Measurements from ENCODE around the gene CEP170B.
"Not testable (repeated sequence)": the region's sequence is repeated elsewhere in the genome, so short reads cannot be mapped to it uniquely, and the experiment has no call there.

CEP170B gene

DNA sequence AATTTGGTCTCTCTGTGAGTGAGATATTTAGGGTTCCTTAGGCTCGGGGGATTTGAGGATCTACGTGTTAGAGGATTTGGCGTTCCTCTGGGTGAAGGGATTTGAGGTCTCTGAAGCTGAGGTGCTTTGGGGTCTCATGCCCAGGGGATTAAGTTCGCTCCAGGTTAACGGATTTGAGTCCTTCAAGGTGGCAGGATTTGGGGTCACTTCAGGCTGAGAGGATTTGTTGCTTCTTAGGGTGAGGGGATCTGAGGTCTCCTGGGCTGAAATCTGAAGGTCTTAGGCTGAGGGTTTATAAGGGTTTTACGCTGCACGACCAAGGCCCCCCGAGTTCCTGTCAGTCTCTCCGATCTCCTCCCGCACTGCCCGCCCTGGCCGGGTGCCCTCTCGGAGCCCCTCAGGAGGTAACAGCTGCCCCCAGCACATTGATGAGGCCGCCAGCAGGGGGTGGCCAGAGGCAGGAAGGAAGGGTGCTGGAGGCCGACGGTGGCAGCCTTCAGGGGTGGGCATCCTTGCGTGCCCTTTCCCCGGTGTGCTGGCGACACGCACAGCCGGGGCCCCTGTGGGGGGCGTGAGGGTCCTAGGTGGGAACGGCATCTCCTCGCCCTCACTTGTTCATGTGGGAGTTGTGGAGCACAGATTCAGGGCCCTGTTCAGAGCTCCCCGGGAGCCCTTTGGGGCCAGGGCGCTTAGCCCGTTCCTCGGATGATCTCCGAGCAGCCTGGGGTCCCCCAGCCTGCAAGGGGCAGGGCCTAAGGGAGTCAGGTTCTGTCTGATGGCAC, 14.3 kb downstream of the CEP170B start:
- no peak for DNase-seq (ENCODE audit: low read depth, low spot score)

GRCh38 chr14:104879983-104880565, 15.0 kb downstream of the CEP170B start:
- no peak for DNase-seq (ENCODE audit: low read depth, low spot score)

- no peak for DNase-seq (ENCODE audit: low read depth, low spot score)
These were observed 15.6 kb downstream of the CEP170B start for GRCh38 chr14:104880584-104881210.

- DNase-seq (ENCODE audit: low read depth, low spot score): no peak
These were observed 16.4 kb downstream of the CEP170B start for GRCh38 chr14:104881369-104881979.

DNA sequence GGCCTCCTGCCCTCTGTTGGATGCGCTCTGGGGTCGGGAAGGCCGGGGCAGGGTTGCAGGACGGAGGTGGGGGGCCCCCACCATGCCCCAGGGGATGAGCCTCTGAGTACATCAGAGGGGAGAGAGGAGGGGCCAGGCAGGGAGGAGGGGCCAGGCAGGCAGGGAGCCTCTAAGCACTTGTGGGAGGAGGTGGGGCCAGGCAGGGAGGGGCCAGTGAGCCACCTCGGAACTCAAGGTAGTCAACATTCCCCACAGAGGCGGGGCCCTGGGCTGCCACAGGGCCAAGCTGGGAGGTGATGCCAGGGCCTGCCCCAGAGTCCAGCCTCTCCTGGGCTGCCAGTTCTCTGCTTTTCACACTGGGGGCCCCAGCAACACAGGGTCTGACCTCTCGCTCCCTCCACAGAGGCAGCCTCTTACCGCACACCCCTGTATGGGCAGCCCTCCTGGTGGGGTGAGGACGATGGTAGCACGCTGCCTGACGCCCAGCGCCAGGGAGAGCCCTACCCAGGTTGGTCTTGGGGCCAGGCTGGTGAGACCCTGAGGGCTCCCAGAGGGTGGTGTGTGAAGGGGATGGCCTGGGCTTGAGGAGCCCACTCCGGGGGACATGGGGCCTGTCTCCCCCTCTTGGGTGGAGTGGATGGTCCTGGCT, 17.4 kb downstream of the CEP170B start:
- no peak for DNase-seq (ENCODE audit: low read depth, low spot score)

DNA sequence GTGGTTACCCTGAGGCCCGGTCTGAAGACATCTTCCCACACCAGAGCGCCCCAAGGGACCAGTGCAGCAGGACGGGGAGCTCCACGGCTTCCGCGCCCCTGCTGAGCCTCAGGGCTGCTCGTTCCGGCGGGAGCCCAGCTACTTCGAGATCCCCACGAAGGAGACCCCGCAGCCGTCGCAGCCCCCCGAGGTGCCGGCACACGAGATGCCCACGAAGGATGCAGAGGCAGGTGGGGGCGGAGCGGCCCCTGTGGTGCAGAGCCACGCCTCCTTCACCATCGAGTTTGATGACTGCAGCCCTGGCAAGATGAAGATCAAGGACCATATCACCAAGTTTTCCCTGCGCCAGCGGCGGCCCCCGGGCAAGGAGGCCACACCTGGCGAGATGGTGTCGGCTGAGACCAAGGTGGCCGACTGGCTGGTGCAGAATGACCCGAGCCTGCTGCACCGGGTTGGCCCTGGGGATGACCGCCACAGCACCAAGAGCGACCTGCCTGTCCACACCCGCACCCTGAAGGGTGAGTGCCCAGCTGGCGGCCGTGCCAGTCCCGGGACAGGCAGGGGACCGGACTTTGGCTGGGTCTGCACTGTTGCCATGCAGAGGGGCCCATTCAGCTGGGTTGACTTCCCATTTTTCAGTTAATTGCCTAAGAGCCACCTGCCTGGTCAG, 18.1 kb downstream of the CEP170B start:
- DNase-seq (ENCODE audit: low read depth, low spot score): no peak

- no peak for DNase-seq (ENCODE audit: low read depth, low spot score)
These were observed 18.8 kb downstream of the CEP170B start for GRCh38 chr14:104883681-104884361.

GRCh38 chr14:104884381-104884780, 19.3 kb downstream of the CEP170B start:
- not testable (repeated sequence) for DNase-seq (ENCODE audit: low read depth, low spot score)

- DNase-seq (ENCODE audit: low read depth, low spot score): no peak
These were observed 20.2 kb downstream of the CEP170B start for GRCh38 chr14:104885031-104885972.

GRCh38 chr14:104885973-104886689, 21.1 kb downstream of the CEP170B start:
- DNase-seq (ENCODE audit: low read depth, low spot score): no peak

DNA sequence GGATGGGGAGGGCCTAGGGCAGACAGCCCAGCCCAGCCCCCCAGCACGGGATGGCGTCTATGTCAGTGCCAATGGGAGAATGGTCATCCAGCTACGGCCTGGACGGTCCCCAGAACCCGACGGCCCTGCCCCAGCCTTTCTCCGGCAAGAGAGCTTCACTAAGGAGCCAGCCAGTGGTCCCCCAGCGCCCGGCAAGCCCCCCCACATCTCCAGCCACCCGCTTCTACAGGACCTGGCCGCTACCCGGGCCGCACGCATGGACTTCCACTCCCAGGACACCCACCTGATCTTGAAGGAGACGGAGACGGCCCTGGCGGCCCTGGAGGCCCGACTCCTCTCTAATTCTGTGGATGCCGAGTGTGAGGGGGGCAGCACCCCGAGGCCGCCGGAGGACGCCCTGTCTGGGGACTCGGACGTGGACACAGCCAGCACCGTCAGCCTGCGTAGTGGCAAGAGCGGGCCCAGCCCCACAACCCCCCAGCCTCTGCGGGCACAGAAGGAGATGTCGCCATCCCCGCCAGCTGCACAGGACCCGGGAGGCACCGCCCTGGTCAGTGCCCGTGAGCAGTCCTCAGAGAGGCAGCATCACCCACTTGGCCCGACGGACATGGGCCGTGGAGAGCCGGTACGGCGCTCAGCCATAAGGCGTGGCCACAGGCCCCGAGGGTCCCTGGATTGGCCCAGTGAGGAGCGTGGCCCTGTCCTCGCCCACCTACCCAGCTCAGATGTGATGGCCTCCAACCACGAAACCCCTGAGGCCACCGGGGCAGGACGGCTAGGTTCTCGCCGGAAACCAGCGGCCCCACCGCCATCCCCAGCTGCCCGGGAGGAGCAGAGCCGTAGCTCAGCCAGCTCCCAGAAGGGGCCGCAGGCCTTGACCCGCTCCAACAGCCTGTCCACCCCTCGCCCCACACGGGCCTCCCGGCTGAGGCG, 21.9 kb downstream of the CEP170B start:
- DNase-seq (ENCODE audit: low read depth, low spot score): no peak

- DNase-seq (ENCODE audit: low read depth, low spot score): no peak
These were observed 22.8 kb downstream of the CEP170B start for GRCh38 chr14:104887623-104888488.

GRCh38 chr14:104888489-104889374, 23.7 kb downstream of the CEP170B start:
- no peak for DNase-seq (ENCODE audit: low read depth, low spot score)

DNA sequence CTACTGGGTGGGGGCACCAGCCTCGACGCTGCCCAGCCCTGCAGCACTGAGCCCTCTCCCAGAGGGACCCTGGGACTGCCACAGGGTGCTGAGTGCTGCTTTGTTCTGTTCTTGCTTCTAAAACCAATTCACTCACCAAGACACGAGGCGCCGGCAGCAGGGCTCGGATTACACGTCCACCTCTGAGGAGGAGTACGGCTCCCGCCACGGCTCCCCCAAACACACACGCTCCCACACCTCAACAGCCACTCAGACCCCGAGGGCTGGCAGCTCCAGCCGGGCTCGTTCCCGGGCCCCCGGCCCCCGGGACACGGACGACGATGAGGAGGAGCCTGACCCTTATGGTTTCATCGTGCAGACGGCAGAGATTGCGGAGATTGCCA, 24.3 kb downstream of the CEP170B start:
- DNase-seq (ENCODE audit: low read depth, low spot score): no peak

DNA sequence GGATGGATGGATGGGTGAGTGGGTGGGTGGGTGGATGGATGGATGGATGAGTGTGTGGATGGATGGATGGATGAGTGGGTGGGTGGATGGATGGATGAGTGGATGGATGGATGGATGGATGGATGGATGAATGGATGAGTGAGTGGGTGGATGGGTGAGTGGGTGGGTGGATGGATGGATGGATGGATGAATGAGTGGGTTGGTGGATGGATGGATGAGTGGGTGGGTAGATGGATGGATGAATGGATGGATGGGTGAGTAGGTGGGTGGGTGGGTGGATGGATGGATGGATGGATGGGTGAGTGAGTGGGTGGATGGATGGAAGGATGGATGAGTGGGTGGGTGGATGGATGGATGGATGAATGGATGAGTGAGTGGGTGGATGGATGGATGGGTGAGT, 25.2 kb downstream of the CEP170B start:
- DNase-seq (ENCODE audit: low read depth, low spot score): not testable (repeated sequence)

DNA sequence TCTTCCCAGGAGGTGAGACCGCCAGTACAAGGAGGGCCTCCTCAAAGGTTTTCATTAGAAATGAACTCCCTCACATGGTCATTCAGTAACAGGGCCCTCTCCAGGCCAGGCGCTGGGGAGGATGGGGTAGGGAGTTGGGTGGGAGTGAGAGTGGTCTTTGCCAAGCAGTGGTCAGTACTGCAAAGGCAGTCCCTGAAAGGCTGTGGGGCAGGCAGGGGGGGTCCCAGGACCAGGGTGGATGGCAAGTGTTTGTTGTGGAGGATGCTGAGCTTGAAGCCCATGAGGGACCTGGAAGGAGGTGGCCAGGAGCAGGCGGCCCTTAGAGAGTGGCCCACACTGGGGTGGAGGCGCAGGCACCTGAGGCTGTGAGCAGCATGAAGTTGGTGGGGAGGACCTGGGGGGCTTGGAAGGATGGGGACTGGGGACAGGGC, 26.1 kb downstream of the CEP170B start:
- no peak for DNase-seq (ENCODE audit: low read depth, low spot score)
